ENCODE results near the gene KLHDC4.

DNA sequence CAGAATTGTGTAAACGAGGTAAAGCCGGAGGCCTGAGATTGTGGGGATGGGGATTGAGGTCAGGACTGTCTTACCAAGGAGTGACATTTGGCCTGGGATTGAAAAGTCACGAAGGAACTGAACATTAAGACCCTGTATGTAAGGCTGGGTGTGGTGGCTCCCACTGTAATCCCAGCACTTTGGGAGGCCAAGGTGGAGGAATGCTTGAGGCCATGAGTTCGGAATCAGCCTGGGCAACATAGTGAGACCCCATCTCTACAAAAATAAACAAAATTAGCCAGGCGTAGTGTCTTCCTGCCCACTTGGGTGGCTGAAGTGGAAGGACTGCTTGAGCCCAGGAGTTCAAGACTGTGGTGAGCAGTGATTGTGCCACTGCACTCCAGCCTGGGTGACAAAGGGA lies 88.0 kb downstream of the KLHDC4 start:
- TF ChIP-seq, protein P1, sequence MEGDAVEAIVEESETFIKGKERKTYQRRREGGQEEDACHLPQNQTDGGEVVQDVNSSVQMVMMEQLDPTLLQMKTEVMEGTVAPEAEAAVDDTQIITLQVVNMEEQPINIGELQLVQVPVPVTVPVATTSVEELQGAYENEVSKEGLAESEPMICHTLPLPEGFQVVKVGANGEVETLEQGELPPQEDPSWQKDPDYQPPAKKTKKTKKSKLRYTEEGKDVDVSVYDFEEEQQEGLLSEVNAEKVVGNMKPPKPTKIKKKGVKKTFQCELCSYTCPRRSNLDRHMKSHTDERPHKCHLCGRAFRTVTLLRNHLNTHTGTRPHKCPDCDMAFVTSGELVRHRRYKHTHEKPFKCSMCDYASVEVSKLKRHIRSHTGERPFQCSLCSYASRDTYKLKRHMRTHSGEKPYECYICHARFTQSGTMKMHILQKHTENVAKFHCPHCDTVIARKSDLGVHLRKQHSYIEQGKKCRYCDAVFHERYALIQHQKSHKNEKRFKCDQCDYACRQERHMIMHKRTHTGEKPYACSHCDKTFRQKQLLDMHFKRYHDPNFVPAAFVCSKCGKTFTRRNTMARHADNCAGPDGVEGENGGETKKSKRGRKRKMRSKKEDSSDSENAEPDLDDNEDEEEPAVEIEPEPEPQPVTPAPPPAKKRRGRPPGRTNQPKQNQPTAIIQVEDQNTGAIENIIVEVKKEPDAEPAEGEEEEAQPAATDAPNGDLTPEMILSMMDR (conservative IDR thresholded peaks at IDR 0.05; ENCODE audit: low read depth in 2 of 2), result no peak
- TF ChIP-seq EZH2phosphoT487 (IDR thresholded peaks at IDR 0.05; ENCODE audit: unreplicated experiment) (no peak), EZH2 (IDR thresholded peaks at IDR 0.05; ENCODE audit: low read depth, unreplicated experiment) (no peak), POLR2AphosphoS5 (IDR thresholded peaks at IDR 0.05; ENCODE audit: low read depth) (no peak), NANOG (IDR thresholded peaks at IDR 0.05; ENCODE audit: borderline replicate concordance) (no peak)
- TF ChIP-seq, protein P2, sequence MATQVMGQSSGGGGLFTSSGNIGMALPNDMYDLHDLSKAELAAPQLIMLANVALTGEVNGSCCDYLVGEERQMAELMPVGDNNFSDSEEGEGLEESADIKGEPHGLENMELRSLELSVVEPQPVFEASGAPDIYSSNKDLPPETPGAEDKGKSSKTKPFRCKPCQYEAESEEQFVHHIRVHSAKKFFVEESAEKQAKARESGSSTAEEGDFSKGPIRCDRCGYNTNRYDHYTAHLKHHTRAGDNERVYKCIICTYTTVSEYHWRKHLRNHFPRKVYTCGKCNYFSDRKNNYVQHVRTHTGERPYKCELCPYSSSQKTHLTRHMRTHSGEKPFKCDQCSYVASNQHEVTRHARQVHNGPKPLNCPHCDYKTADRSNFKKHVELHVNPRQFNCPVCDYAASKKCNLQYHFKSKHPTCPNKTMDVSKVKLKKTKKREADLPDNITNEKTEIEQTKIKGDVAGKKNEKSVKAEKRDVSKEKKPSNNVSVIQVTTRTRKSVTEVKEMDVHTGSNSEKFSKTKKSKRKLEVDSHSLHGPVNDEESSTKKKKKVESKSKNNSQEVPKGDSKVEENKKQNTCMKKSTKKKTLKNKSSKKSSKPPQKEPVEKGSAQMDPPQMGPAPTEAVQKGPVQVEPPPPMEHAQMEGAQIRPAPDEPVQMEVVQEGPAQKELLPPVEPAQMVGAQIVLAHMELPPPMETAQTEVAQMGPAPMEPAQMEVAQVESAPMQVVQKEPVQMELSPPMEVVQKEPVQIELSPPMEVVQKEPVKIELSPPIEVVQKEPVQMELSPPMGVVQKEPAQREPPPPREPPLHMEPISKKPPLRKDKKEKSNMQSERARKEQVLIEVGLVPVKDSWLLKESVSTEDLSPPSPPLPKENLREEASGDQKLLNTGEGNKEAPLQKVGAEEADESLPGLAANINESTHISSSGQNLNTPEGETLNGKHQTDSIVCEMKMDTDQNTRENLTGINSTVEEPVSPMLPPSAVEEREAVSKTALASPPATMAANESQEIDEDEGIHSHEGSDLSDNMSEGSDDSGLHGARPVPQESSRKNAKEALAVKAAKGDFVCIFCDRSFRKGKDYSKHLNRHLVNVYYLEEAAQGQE (IDR thresholded peaks at IDR 0.05; ENCODE audit: unreplicated experiment), result no peak
- TF ChIP-seq, protein P3, sequence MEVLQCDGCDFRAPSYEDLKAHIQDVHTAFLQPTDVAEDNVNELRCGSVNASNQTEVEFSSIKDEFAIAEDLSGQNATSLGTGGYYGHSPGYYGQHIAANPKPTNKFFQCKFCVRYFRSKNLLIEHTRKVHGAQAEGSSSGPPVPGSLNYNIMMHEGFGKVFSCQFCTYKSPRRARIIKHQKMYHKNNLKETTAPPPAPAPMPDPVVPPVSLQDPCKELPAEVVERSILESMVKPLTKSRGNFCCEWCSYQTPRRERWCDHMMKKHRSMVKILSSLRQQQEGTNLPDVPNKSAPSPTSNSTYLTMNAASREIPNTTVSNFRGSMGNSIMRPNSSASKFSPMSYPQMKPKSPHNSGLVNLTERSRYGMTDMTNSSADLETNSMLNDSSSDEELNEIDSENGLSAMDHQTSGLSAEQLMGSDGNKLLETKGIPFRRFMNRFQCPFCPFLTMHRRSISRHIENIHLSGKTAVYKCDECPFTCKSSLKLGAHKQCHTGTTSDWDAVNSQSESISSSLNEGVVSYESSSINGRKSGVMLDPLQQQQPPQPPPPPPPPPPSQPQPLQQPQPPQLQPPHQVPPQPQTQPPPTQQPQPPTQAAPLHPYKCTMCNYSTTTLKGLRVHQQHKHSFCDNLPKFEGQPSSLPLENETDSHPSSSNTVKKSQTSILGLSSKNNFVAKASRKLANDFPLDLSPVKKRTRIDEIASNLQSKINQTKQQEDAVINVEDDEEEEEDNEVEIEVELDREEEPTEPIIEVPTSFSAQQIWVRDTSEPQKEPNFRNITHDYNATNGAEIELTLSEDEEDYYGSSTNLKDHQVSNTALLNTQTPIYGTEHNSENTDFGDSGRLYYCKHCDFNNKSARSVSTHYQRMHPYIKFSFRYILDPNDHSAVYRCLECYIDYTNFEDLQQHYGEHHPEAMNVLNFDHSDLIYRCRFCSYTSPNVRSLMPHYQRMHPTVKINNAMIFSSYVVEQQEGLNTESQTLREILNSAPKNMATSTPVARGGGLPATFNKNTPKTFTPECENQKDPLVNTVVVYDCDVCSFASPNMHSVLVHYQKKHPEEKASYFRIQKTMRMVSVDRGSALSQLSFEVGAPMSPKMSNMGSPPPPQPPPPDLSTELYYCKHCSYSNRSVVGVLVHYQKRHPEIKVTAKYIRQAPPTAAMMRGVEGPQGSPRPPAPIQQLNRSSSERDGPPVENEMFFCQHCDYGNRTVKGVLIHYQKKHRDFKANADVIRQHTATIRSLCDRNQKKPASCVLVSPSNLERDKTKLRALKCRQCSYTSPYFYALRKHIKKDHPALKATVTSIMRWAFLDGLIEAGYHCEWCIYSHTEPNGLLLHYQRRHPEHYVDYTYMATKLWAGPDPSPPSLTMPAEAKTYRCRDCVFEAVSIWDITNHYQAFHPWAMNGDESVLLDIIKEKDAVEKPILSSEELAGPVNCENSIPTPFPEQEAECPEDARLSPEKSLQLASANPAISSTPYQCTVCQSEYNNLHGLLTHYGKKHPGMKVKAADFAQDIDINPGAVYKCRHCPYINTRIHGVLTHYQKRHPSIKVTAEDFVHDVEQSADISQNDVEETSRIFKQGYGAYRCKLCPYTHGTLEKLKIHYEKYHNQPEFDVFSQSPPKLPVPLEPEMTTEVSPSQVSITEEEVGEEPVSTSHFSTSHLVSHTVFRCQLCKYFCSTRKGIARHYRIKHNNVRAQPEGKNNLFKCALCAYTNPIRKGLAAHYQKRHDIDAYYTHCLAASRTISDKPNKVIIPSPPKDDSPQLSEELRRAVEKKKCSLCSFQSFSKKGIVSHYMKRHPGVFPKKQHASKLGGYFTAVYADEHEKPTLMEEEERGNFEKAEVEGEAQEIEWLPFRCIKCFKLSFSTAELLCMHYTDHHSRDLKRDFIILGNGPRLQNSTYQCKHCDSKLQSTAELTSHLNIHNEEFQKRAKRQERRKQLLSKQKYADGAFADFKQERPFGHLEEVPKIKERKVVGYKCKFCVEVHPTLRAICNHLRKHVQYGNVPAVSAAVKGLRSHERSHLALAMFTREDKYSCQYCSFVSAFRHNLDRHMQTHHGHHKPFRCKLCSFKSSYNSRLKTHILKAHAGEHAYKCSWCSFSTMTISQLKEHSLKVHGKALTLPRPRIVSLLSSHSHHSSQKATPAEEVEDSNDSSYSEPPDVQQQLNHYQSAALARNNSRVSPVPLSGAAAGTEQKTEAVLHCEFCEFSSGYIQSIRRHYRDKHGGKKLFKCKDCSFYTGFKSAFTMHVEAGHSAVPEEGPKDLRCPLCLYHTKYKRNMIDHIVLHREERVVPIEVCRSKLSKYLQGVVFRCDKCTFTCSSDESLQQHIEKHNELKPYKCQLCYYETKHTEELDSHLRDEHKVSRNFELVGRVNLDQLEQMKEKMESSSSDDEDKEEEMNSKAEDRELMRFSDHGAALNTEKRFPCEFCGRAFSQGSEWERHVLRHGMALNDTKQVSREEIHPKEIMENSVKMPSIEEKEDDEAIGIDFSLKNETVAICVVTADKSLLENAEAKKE (CRISPR knock-in tag; IDR thresholded peaks at IDR 0.05), result no peak

Measured in GM23338 (cell line).